CD14-positive monocyte (primary cell): ENCODE results near the gene EYS. TPM values are rescaled to one million over a fixed set of nuclear protein-coding genes. Genes with fewer than 3 reads are reported as not detected.
"Not testable (repeated sequence)": the region's sequence is repeated elsewhere in the genome, so short reads cannot be mapped to it uniquely, and the experiment has no call there.

Experiments used
- DNase-seq, 3 donors: peaks; one replicate each; pipeline ENCODE4 v3.0.0-alpha.2; 2011 to 2022
- H2AFZ ChIP-seq: 2 replicates; pipeline ENCODE4 v1.6.0; 2012; ENCODE audit warnings: mild to moderate bottlenecking, low read depth, low read length, inconsistent platforms; ENCODE audit not compliant: insufficient read depth, poor library complexity, severe bottlenecking
- H3K27ac ChIP-seq, 2 donors: 1 replicate in 1 of 2; 2 replicates in 1 of 2; pipeline ENCODE4 v1.5.1; 2012 to 2013; ENCODE audit warnings: low read length in 2 of 2, control low read depth in 1 of 2, inconsistent platforms in 1 of 2, low read depth in 1 of 2, mild to moderate bottlenecking in 1 of 2
- H3K27me3 ChIP-seq, 2 donors: one replicate each; pipeline versions ENCODE4 v1.6.0 to v1.6.1; 2011 to 2013; ENCODE audit warnings: low read length in 2 of 2; ENCODE audit not compliant: control insufficient read depth in 2 of 2, insufficient read depth in 2 of 2
- H3K36me3 ChIP-seq, 2 donors: replicated peaks in 1 of 2; 1 replicate in 1 of 2; 2 replicates in 1 of 2; pipeline versions ENCODE4 v1.5.1 to v1.6.1; 2012 to 2013; ENCODE audit warnings: low read length in 2 of 2, control low read depth in 1 of 2, inconsistent platforms in 1 of 2, mild to moderate bottlenecking in 1 of 2; ENCODE audit not compliant: insufficient read depth in 2 of 2, control insufficient read depth in 1 of 2
- H3K4me1 ChIP-seq, 2 donors: 1 replicate in 1 of 2; 2 replicates in 1 of 2; pipeline versions ENCODE4 v1.5.1 to v1.6.1; 2012 to 2013; ENCODE audit warnings: low read length in 2 of 2, control low read depth in 1 of 2, inconsistent platforms in 1 of 2, mild to moderate bottlenecking in 1 of 2, moderate library complexity in 1 of 2; ENCODE audit not compliant: insufficient read depth in 2 of 2, control insufficient read depth in 1 of 2
- H3K4me2 ChIP-seq: replicated peaks from 2 replicates; pipeline ENCODE3; 2012; ENCODE audit warnings: low read length, moderate library complexity, mild to moderate bottlenecking; ENCODE audit not compliant: poor library complexity, severe bottlenecking; ENCODE audit errors: extremely low read depth
- H3K4me3 ChIP-seq, 3 experiments: fragments of 200-600 bp in 1 of 3; sonication (generic) in 1 of 3; replicated peaks in 1 of 3; 1 replicate in 2 of 3; 2 replicates in 1 of 3; pipeline ENCODE4 v1.5.1; 2011 to 2013; ENCODE audit warnings: low read length in 3 of 3, mild to moderate bottlenecking in 3 of 3, control low read depth in 2 of 3, low read depth in 2 of 3, inconsistent platforms in 1 of 3, moderate library complexity in 1 of 3
- H3K79me2 ChIP-seq: 2 replicates; pipeline ENCODE4 v1.6.0; 2012; ENCODE audit warnings: mild to moderate bottlenecking, control low read depth, inconsistent platforms, low read length, moderate library complexity; ENCODE audit not compliant: insufficient read depth
- H3K9ac ChIP-seq: 2 replicates; pipeline ENCODE4 v1.6.0; 2017; ENCODE audit warnings: low read length, mild to moderate bottlenecking; ENCODE audit not compliant: insufficient read depth, poor library complexity, severe bottlenecking
- H3K9me3 ChIP-seq, 2 donors: replicated peaks in 1 of 2; 1 replicate in 1 of 2; 2 replicates in 1 of 2; pipeline versions ENCODE4 v1.5.1 to v1.6.1; 2012 to 2013; ENCODE audit warnings: low read length in 2 of 2, control low read depth in 1 of 2; ENCODE audit not compliant: control insufficient read depth in 1 of 2, insufficient read depth in 1 of 2
- H4K20me1 ChIP-seq: 2 replicates; pipeline ENCODE4 v1.6.0; 2012; ENCODE audit warnings: mild to moderate bottlenecking, low read length, control low read depth, moderate library complexity; ENCODE audit not compliant: insufficient read depth
- H3K27ac Mint-ChIP-seq, 7 donors: one replicate each; pipeline ENCODE4 v1.8.0; 2020; ENCODE audit warnings: mild to moderate bottlenecking in 7 of 7, mixed read lengths in 7 of 7, moderate library complexity in 6 of 7, inconsistent platforms in 2 of 7
- H3K27me3 Mint-ChIP-seq, 3 donors: one replicate each; pipeline ENCODE4 v1.8.0; 2021 to 2022; ENCODE audit warnings: low read depth in 3 of 3, mild to moderate bottlenecking in 3 of 3, mixed read lengths in 3 of 3, moderate library complexity in 3 of 3, inconsistent platforms in 1 of 3
- H3K36me3 Mint-ChIP-seq, 2 donors: one replicate each; pipeline ENCODE4 v1.8.0; 2020; ENCODE audit warnings: mixed read lengths in 2 of 2, inconsistent platforms in 1 of 2, mild to moderate bottlenecking in 1 of 2
- H3K4me1 Mint-ChIP-seq: one replicate; pipeline ENCODE4 v1.8.0; 2020; ENCODE audit warnings: mild to moderate bottlenecking, mixed read lengths
- H3K4me3 Mint-ChIP-seq, 2 donors: one replicate each; pipeline ENCODE4 v1.8.0; 2020; ENCODE audit warnings: mild to moderate bottlenecking in 2 of 2, mixed read lengths in 2 of 2, moderate library complexity in 1 of 2
- H3K9me3 Mint-ChIP-seq, 7 donors: one replicate each; pipeline ENCODE4 v1.8.0; 2020 to 2022; ENCODE audit warnings: mixed read lengths in 7 of 7, mild to moderate bottlenecking in 6 of 7, moderate library complexity in 6 of 7, inconsistent platforms in 2 of 7
- CTCF ChIP-seq: fragments of 200-600 bp; IDR thresholded peaks from one replicate; pipeline ENCODE4 v1.8.0; 2022; ENCODE audit warnings: antibody characterized with exemption, mild to moderate bottlenecking
- WGBS: methylation state at CpG from one replicate; pipeline ENCODE4 v1.1.5; 2013; ENCODE audit warnings: missing lambda C conversion rate; ENCODE audit not compliant: insufficient coverage; 5-methylcytosine and 5-hydroxymethylcytosine counted together
- intact Hi-C, 2 donors: fragments of 100-400 bp; cut with micrococcal nuclease; formaldehyde crosslinking; loops; one replicate each; pipeline versions ENCODE4 v1.15.0 to v1.15.1; 2023
- polyA plus RNA-seq, 3 donors: library from polyadenylated mRNA; depleted of rRNA in 1 of 3; unstranded in 2 of 3; stranded (reverse) in 1 of 3; fragments of 300-500 nt in 2 of 3; fragments of >200 nt in 1 of 3; fragmentation: Illumina TruSeq in 2 of 3; gene quantifications; 1 replicate in 2 of 3; 2 replicates in 1 of 3; pipeline ENCODE4 v1.2.3, GENCODE V29; 2012 to 2021

Gene EYS
- polyA plus RNA-seq, 3 donors: 0.01 to 0.03 TPM; not detected in 1

GRCh38 chr6:63897459-63897858 is 1809.6 kb downstream of the EYS start:
- Mint-ChIP-seq H3K9me3 (peaks cover 0 to 5% (median 0%) of the 10 kb centered on the region in 7 donors), H3K4me3 (no peak overlapping the region), H3K4me1 (peaks cover 2% of the 10 kb centered on the region), H3K27ac (no peak overlapping the region), H3K36me3 (no peaks in the 10 kb centered on the region), H3K27me3 (peaks cover 0 to 2% (median 1%) of the 10 kb centered on the region in 3 donors)
- no peak for DNase-seq
- no peaks in the 10 kb centered on the region for H3K4me1 ChIP-seq
- H3K36me3 ChIP-seq: no peaks in the 10 kb centered on the region
- H3K9me3 ChIP-seq: no peaks in the 10 kb centered on the region
- no peak overlapping the region for H3K4me2 ChIP-seq
- intact Hi-C loops: no loop called here
- TF ChIP-seq CTCF: no peak
- H3K79me2 ChIP-seq: no peaks in the 10 kb centered on the region
- no peak overlapping the region for H3K4me3 ChIP-seq
- WGBS: 92% methylated on average over 3 of the region's 3 CpGs
- H3K27ac ChIP-seq: no peak overlapping the region
- no peak overlapping the region for H3K9ac ChIP-seq
- H4K20me1 ChIP-seq: no peaks in the 10 kb centered on the region
- no peak overlapping the region for H2AFZ ChIP-seq
- H3K27me3 ChIP-seq: no peaks in the 10 kb centered on the region

GRCh38 chr6:63888416-63888815 is 1818.6 kb downstream of the EYS start:
- Mint-ChIP-seq H3K4me1 (no peaks in the 10 kb centered on the region), H3K4me3 (no peak overlapping the region), H3K27me3 (no peaks in the 10 kb centered on the region), H3K9me3 (peaks cover 2 to 21% (median 10%) of the 10 kb centered on the region in 7 donors), H3K36me3 (no peaks in the 10 kb centered on the region), H3K27ac (no peak overlapping the region)
- peaks cover 4 to 11% of the 10 kb centered on the region in 2 donors for H3K9me3 ChIP-seq
- H3K27ac ChIP-seq: no peak overlapping the region
- TF ChIP-seq CTCF: no peak
- no peaks in the 10 kb centered on the region for H3K36me3 ChIP-seq
- H3K79me2 ChIP-seq: no peaks in the 10 kb centered on the region
- 92% methylated on average over 2 of the region's 5 CpGs for WGBS
- no peak overlapping the region for H3K9ac ChIP-seq
- H2AFZ ChIP-seq: no peak overlapping the region
- H3K27me3 ChIP-seq: no peaks in the 10 kb centered on the region
- intact Hi-C loops: no loop called here
- no peak for DNase-seq
- no peaks in the 10 kb centered on the region for H3K4me1 ChIP-seq
- no peak overlapping the region for H3K4me2 ChIP-seq
- no peaks in the 10 kb centered on the region for H4K20me1 ChIP-seq
- no peak overlapping the region for H3K4me3 ChIP-seq

GRCh38 chr6:63887804-63888203 is 1819.2 kb downstream of the EYS start:
- WGBS: no CpG with 5 or more reads among the region's 1 CpG
- H3K79me2 ChIP-seq, H4K20me1 ChIP-seq, H3K4me2 ChIP-seq, H3K4me1 Mint-ChIP-seq, H3K36me3 ChIP-seq, H3K4me3 Mint-ChIP-seq, H3K27me3 Mint-ChIP-seq, H3K36me3 Mint-ChIP-seq, H2AFZ ChIP-seq, intact Hi-C loops, H3K27me3 ChIP-seq, H3K9ac ChIP-seq, H3K27ac ChIP-seq, H3K4me1 ChIP-seq, DNase-seq, H3K4me3 ChIP-seq: not testable (repeated sequence)
- H3K9me3 ChIP-seq: peaks cover 4 to 11% of the 10 kb centered on the region in 2 donors
- Mint-ChIP-seq H3K9me3 (peaks cover under 1 to 24% (median 10%) of the 10 kb centered on the region in 7 donors), H3K27ac (peak overlapping the region in 1 of 7 donors; percentile 72)
